T-helper 1 cell (primary cell): ENCODE data around the gene ADIPOR1.
A peak's percentile ranks its signal among the peaks of the same experiment; 100 is the strongest.
"Not testable (repeated sequence)": the region's sequence is repeated elsewhere in the genome, so short reads cannot be mapped to it uniquely, and the experiment has no call there.

ENCODE experiments used
- DNase-seq, 5 donors: peaks; one replicate each; pipeline ENCODE4 v3.0.0-alpha.2; 2012 to 2020
- total RNA-seq, 4 donors: gene quantifications; one replicate each; lab custom pipeline; 2026; lab: John Stamatoyannopoulos, UW

ADIPOR1 gene, protein sequence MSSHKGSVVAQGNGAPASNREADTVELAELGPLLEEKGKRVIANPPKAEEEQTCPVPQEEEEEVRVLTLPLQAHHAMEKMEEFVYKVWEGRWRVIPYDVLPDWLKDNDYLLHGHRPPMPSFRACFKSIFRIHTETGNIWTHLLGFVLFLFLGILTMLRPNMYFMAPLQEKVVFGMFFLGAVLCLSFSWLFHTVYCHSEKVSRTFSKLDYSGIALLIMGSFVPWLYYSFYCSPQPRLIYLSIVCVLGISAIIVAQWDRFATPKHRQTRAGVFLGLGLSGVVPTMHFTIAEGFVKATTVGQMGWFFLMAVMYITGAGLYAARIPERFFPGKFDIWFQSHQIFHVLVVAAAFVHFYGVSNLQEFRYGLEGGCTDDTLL
- 67.6 to 98.2 (median 79.8) reads per million in 4 donors for total RNA-seq

DNA sequence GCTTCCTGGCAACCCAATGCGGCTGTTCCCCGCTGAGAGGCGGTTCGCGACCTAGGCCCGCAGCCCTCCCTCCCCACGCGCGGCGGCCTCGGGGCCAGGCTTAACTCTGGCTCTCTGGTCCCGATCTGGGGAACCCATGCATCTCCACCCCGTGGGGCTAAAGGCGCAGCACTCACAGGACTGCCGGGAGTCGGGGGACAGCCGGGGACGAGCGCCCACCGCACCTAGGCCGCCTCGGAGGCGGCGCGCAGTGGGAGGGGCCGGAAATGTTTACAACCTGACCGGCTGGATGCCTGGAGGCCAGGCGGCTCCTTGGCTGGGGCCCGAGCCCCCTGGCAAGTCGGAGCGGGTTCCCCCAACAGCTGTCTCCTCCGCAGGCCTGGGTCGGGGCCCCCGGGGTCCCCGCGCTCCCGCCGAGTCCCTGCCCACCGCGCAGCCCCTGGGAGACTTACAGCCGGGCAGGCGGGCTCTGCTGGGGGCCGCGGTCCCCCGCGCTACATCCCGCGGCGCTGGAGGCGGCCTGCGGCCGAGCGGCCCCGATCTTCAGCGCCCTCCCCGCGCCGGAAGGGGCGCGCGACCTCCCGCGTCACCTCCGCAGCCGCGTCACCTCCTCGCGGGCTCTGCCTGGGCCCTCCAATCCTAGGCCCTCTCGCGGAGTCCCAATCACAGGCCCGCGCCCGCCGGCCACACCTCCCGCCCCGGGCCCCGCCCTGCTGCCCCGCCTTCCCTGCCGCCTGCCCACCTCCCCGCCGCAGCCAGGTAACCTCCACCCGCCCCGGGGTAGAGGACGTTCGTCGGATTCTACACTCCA lies at the start of gene ADIPOR1:
Gene ADIPOR1, minus strand, starts transcription at position 580 of the 811 bp plus-strand sequence. CDS start 7,242 bp downstream, outside the sequence.
- DNase-seq = peak; percentile 89 to 95 (median 92)

DNA sequence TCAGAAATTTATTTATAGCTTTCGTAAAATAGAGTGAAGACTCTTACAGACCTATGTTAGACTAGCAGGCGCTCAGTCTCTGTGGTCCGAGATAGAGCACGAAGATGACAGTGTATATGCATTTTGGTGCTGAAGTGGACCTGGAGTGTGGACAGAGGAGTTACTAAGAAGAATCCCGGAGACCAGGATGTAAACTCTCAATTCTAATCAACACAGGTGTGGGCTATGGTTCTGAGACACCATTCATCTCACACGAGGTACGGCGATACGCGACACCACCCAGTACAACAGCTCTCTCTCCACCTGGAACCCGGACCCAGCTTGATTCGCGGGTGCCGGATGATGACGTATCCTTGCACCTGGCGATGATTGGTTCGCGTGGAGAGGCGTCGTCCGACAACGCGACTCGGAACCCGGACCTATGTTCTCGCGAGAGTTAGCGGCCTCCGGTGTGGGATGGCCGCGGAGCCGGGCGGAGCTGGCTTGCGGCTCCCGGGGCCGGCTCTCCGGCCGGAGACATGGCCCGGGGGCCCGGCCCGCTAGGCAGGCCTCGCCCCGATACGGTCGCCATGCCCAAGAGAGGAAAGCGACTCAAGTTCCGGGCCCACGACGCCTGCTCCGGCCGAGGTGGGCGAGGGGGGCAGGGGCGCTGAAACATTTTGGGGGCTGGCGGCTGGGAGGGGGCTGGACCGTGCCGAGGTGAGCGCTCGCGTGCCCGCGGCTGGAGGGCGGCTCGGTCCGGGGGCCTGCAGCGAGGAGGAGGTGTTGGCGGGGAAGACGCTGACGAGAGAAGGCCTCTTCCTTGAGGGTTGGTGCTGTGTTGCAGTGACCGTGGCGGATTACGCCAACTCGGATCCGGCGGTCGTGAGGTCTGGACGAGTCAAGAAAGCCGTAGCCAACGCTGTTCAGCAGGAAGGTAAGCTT lies 49.1 kb upstream of the ADIPOR1 start, which contains the start of gene TMEM183A:
Gene TMEM183A, plus strand, starts transcription at position 427 of the 924 bp plus-strand sequence. Its CDS starts 92 bp downstream, at position 519.
- peak; percentile 85 to 97 (median 92) for DNase-seq

DNA sequence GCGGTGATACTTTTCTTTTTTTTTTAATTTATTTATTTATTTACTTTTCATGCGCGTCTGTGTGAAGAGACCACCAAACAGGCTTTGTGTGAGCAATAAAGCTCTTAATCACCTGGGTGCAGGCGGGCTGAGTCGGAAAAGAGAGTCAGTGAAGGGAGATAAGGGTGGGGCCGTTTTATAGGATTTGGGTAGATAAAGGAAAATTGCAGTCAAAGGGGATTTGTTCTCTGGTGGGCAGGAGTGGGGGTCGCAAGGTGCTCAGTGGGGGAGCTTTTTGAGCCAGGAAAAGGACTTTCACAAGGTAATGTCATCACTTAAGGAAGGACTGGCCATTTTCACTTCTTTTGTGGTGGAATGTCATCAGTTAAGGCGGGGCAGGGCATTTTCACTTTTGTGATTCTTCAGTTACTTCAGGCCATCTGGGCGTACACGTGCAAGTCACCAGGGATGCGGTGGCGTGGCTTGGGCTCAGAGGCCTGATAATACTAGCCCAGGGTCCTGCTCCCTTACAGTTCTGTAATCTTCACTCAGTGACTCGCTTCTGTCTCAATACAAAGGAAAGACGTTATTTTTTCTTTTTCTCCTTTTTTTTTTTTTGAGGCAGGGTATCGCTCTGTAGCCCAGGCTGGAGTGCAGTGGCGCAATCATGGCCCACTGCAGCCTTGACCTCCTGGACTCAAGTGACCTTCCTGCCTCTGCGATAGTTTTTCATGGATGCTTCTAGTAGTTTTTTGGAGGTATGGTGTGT lies 47.5 kb upstream of the ADIPOR1 start:
- not testable (repeated sequence) for DNase-seq

DNA sequence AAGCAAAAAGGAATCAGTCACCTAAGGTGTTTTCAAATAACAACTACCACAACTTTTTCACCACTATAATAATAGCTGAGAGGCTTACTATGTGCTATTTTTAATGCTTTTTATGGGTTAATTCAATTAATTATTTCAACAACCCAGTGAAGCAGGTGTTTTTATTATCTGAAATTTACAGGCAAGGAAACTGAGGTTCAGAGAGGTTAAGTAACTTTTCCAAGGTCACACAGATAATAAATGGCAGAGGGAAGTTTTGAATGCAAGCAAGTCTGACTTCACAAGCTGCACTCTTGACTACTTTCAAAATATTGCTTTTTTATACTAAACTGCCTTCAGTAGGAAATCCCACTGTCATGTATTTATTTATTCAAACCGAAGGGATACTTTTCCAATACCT lies 44.8 kb upstream of the ADIPOR1 start:
- no peak for DNase-seq

DNA sequence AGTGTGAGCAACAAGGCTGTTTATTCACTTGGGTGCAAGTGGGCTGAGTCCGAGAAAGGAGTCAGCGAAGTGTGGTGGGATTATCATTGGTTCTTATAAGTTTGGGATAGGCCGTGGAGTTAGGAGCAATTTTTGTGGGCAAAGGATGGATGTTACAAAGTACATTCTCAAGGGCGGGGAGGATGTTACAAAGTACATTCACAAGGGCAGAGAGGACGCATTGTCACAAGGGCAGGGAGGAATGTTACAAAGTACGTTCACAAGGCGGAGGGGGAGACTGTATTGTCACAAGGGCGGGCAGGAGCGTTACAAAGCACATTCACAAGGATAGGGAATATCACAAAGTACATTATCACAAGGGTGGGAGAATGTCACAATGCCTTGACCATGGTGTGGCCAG lies 43.9 kb upstream of the ADIPOR1 start:
- DNase-seq = no peak

DNA sequence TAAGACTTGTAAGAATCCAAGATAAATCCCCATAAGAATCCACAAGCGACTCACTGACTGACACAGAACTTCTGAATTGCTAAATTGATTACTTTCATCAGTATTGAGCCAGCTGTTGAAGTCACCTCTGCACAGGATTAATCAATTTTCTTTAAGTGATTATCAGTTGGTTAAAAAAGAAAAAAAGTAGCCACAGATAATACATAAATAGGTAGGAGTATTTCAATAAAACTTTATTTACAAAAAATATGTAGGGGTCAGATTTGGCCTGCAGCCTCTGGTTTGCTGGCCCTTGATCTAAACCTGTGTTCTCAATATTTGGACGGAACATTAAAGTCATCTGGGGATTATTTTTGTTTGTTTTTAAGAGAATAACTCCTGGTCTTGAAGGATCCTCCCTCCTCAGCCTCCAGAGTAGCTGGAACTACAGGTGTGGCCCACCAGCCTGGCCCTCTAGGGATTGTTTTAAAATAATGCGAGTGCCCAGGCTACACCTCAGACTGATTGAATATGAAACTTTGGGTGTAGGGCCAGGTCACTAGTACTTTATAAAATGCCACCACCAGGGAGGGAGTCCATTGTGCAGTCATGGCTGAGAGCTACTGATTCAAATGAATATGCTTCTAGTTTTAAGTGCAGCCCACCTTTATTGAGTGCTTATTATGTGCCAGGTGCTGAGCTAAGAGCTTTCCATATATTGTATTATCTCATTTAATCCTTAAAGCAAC lies 42.3 kb upstream of the ADIPOR1 start:
- no peak for DNase-seq

DNA sequence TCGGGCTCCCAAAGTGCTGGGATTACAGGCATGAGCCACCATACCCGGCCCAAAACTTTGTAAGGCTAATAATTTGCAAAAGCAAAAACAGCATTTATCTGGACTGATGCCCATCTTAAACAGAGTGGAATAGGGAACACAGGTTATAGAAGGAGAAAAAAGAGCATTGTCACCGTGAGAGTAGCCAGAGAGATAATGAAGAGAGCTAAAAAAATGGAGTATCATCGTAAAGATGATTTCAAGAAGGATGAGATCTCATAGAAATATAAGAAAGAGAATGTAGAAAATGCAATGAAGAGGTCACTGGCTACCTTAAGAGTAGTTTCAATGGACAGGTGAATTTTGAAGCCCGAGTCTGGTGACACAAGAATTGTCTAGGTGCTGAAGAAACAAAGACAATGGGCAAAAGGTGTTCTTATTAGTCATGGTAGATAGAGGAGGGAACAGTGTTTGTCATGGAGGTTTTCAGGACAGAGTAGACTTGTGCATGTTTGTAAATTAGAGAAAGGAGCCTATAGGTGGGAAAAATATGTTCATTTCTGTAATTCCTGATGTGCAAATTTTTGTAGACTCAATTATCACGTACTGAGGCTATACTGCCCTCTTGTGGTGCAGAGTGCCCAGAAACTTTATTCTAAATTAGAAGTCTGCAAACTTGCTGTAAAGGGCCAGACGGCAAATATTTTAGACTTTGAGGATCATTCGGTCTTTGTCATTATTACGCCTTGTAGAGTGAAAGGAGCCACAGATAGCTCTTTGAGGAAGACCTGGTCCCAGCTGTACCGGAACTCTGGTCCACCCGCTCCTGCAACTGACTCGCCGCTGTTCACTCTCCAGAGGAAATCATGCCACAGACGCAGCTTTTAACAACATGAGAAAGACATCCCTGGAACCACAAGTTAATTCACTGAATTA lies 41.0 kb upstream of the ADIPOR1 start:
- peak in 4 of 5 donors; percentile 32 to 64 (median 48) for DNase-seq

DNA sequence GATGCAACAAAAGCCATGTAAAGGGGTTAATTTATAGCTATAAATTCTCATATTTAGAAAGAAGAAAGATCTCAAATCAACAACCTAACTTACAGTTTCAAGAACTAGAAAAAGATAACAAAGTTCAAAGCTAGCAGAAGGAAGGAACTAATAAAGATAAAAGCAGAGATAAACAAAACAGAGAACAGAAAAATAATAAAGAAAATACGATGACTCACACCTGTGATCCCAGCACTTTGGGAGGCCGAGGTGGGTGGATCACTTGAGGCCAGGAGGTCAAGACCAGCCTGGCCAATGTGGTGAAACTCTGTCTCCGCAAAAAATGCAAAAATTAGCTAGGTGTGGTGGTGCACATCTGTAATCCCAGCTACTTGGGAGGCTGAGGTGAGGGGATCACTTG lies 36.6 kb upstream of the ADIPOR1 start:
- no peak for DNase-seq

DNA sequence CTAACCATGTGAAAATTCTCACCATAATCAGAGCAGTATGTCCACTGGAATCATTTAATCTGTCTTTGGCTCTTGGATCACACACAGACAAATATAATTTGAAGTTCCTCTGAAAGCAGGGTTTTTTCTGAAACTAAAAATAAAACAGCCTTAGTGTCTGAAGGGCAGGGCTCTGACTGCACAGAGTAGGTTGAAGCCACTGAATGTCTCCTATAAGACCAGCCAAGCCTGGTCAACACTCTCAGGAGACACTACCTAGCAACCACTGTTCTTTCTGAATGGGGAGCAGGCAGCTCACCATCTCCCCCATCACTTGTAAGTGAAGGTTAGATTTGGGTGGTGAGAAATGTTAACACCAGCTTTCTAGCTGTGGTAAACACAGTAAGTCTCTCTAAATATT lies 33.0 kb upstream of the ADIPOR1 start:
- DNase-seq = no peak

DNA sequence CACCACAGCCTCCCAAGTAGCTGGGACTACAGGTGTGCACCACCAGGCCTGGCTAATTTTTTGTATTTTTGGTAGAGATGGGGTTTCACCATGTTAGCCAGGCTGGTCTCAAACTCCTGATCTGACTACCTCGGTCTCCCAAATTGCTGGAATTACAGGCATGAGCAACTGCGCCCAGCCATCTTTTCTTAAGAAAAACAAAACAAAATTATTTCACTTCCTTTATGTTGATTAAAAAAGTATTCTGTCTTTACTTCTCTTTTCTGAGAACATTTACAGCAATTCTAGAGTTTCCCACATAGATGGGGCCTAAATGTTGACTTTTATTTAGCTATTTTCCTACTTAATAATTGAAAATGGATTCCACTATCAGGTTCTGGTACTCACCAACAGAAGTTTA lies 31.8 kb upstream of the ADIPOR1 start:
- no peak for DNase-seq

DNA sequence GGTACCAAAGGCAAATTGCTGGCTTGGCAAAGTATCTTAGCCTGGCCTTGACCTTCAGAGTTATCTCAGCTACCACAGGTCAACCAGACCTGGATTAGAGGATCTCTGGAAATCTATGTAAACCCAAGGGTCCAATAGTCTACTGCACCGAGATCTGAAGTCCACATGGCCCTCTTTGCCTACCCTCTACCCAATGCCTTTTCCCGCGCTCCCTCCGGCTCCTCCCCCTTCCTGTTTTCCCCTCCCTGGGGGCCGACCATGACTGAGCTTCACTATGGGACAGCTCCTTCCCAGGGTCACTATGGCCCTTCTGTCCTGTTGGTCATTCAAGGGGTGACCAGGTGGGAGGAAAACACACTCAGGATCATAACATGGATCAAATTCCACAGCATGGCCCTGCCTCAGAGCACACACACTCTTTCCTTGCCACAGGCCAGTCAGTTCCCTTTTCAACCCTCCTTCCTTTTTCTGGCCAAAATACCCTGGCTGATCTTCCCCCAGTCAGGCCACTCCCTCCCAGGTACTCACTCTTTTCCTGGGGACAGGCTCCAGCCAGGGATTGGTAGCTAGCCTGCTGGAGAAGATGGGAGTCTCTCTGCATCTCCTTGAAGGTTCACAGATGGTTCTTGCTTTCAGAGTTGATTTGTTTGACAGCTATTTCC lies 29.9 kb upstream of the ADIPOR1 start:
- DNase-seq = no peak

DNA sequence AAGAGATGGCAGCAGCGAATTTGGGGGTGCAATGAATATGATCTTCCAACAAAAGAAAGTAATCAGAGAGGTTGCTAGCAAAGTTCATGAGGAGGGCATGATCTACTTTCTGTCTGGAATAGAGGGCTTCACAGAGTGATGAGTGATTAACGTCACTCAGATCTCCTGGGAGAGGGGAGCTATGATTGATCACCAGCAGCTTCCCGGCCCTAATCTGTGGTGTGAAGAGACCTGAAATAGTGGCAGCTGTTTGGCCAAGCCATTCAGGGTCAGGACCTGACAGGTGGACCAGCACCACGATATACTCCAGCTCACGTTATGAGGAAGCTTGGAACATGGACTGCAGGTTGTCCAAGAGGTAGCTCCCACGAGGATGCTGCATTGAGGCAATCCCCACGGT lies 29.1 kb upstream of the ADIPOR1 start:
- no peak for DNase-seq

DNA sequence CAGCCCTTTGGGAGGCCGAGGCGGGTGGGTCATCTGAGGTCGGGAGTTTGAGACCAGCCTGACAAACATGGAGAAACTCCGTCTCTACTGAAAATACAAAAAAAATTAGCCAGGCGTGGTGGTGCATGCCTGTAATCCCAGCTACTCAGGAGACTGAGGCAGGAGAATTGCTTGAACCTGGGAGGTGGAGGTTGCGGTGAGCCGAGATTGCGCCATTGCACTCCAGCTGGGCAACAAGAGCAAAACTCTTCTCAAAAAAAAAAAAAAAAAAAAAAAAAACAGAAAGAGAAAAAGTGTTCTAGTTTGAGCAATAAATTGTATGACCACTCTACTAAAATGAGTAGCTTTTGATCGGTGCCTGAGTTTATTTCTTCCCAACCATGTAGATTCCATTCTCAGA lies 28.0 kb upstream of the ADIPOR1 start:
- not testable (repeated sequence) for DNase-seq

DNA sequence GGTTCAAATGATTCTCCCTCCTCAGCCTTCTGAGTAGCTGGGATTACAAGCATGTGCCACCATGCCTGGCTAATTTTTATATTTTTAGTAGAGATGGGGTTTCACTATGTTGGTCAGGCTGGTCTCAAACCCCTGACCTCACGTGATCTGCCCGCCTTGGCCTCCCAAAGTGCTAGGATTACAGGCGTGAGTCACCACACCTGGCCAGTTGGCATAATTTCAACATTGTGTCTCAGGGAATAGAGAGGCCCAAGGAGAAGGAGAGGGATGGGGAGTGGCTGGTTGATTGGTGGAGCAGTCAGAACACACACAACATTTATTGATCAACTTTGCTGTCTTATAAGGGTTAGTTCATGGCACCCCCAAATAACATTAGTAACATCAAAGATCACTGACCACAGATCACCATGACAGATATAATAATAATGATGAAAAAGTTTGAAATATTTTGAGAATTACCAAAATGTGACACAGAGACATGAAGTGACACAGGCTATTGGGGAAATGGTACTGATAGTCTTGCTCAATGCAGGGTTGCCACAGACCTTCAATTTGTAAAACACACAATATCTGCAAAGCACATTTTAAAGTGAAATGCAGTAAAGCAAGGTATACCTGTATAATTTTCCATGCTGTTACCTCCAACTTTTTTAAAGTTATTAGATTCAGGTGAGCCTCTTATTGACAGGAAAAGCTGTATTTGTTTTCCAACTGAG lies 24.8 kb upstream of the ADIPOR1 start:
- DNase-seq = no peak

DNA sequence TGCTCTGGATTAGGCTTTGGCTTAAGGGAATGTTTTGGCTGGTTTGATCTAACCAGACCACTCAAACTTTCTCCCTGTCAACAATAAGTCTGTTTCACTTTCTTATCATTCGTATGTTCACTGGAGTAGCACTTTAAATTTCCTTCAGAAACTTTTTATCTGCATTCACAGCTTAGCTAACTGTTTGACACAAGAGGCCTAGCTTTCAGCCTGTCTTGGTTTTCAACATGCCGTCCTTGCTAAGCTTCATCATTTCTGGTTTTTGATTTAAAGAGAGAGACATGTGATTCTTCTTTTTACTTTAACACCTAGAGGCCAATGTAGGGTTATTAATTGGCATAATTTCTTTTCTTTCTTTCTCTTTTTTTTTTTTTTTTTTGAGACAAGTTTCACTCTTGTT lies 23.8 kb upstream of the ADIPOR1 start:
- DNase-seq = no peak

DNA sequence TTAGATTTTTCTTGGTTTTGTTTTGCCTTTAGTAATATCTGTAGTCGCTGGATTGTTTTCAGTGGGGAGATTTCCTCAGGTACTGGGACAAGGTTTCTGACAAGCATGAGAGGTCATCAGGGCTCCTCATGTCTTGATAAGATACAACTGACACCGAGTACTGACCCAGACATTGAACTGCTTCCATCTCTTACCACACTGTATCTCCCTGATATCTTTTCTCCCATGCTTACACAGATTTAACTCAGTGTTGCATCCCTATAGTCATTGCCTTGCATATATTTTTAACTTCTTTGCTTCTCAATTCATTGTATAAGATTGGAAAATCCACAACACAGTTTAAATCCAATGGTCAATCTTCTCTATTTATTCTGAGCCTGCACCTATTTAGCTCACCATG lies 21.3 kb upstream of the ADIPOR1 start:
- DNase-seq = no peak

DNA sequence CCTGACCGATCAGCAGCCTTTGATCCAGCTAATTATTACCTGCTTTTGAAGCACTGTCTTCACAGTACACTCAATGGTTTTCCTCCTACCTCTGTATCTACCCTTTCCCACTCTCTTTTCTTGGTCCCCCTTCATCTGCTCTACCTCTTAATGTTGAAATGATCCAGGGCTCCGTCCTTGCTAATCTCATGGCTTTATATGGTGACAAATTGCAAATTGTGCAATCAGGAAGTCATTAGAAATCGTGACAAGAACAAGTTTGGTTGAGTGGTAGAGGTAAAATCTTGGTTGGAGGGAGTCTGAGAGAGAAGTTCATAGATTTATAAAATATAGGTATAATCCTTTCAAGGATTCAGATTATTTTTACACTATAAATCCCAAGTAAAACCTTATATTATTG lies 18.5 kb upstream of the ADIPOR1 start:
- no peak for DNase-seq

DNA sequence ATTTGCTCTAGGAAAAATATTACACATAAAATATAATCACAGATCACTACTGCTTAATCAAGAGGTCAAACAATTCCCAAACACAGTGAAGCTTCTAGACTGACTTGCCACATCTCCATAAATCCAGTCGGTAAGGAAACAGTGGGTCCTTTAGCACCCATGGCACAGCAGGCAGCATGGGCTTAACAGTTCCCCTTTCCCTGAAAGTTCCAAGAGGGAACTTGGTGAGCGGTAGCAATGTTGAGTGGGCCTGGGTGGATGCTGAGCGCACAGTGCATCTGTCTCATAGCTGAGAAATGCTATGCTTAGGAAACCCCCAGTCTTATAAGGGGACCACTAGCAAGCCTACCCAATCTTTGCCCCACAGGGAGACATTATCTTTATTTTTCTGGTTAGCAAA lies 16.7 kb upstream of the ADIPOR1 start:
- DNase-seq = no peak

DNA sequence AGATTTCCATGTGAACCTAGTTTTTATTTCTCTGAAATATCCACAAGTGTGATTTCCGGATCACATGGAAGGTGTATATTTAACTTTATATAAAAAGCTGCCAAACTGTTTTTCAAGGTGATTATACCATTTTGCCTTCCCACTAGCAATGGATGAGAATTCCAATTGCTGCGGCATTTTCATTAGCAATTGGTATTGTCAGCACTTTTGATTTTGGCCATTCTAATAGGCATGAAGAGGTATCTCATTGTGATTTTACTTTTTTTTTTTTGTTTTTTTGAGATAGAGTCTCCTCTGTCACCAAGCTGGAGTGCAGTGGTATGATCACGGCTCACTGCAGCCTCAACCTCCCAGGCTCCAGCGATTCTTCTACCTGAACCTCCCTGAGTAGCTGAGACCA lies 13.9 kb upstream of the ADIPOR1 start:
- no peak for DNase-seq
